HCT116 (cell line): ENCODE measurements around the gene DPH6. TPM values are rescaled to one million over a fixed set of nuclear protein-coding genes. Genes with fewer than 3 reads are reported as not detected.

ENCODE experiments used
- ATAC-seq: fragments of 200-7000 bp; cut with Tn5 transposase; 2 replicates; pipeline ENCODE4 v1.9.1; 2020; ENCODE audit warnings: mild to moderate bottlenecking, moderate library complexity
- BruUV-seq: library from RNA; stranded (reverse); fragments of 400-500 nt; replicated peaks from 2 replicates; lab custom pipeline; 2021; lab: Mats Ljungman, UMichigan
- CTCF ChIA-PET: fragments of 300-600 bp; sonication (Branson Sonifier 250); formaldehyde crosslinking; loops from one replicate; lab custom pipeline; 2021; ENCODE audit warnings: antibody characterized with exemption; lab: Charles Lee
- POLR2A ChIA-PET: fragments of 300-600, 350-600 bp; sonication (Branson Sonifier 250); formaldehyde crosslinking; loops from one replicate; lab custom pipeline; 2021; ENCODE audit warnings: antibody characterized with exemption; lab: Charles Lee
- RAD21 ChIA-PET, 2 experiments: fragments of 300-600 bp; sonication (Branson Sonifier 250); formaldehyde crosslinking; loops; one replicate each; lab custom pipeline; 2023; ENCODE audit warnings: low total read pairs in 2 of 2; ENCODE audit not compliant: uncharacterized antibody in 2 of 2, unreplicated experiment in 2 of 2, low non-redundant PET in 1 of 2; lab: Charles Lee
- DNase-seq: peaks from one replicate; pipeline ENCODE4 v3.0.0-alpha.2; 2010; ENCODE audit warnings: low read depth, low spot score
- H2AFZ ChIP-seq: fragments of 200-600 bp; shearing (Covaris generic), sonication (generic); 2 replicates; pipeline ENCODE4 v1.6.1; 2017; ENCODE audit warnings: low read depth, mixed run types, mixed read lengths, antibody characterized with exemption, low read length; ENCODE audit not compliant: poor library complexity, severe bottlenecking
- H3K27ac ChIP-seq: 2 replicates; pipeline ENCODE4 v1.5.1; 2012; ENCODE audit warnings: low read depth, low read length
- H3K27me3 ChIP-seq: fragments of 200-600 bp; sonication (generic); 2 replicates; pipeline ENCODE4 v1.6.1; 2016; ENCODE audit warnings: mixed run types, low read length, mixed read lengths; ENCODE audit not compliant: insufficient read depth
- H3K36me3 ChIP-seq, 2 experiments: fragments of 200-500 bp in 1 of 2; fragments of 200-600 bp in 1 of 2; sonication (Bioruptor generic) in 1 of 2; sonication (generic) in 1 of 2; 2 replicates each; pipeline versions ENCODE4 v1.5.1 to v1.6.1; 2014 to 2016; ENCODE audit warnings: low read length in 2 of 2, inconsistent platforms in 1 of 2, mixed read lengths in 1 of 2, mixed run types in 1 of 2; ENCODE audit not compliant: insufficient read depth in 2 of 2, control insufficient read depth in 1 of 2
- H3K4me1 ChIP-seq, 2 experiments: fragments of 200-600 bp in 1 of 2; sonication (generic) in 1 of 2; 2 replicates each; pipeline versions ENCODE4 v1.5.1 to v1.6.1; 2012 to 2017; ENCODE audit warnings: low read length in 2 of 2, inconsistent platforms in 1 of 2, mild to moderate bottlenecking in 1 of 2, mixed read lengths in 1 of 2, mixed run types in 1 of 2, moderate library complexity in 1 of 2; ENCODE audit not compliant: insufficient read depth in 2 of 2, control insufficient read depth in 1 of 2
- H3K4me2 ChIP-seq: fragments of 200-600 bp; sonication (generic); 2 replicates; pipeline ENCODE4 v1.6.1; 2017; ENCODE audit warnings: mixed run types, low read length, mixed read lengths
- H3K4me3 ChIP-seq, 2 experiments: fragments of 200-600 bp in 1 of 2; sonication (generic) in 1 of 2; replicated peaks in 1 of 2; 2 replicates each; pipeline ENCODE4 v1.5.1; 2011 to 2016; ENCODE audit warnings: low read length in 2 of 2, control low read depth in 1 of 2, low read depth in 1 of 2, mild to moderate bottlenecking in 1 of 2, mixed read lengths in 1 of 2, mixed run types in 1 of 2
- H3K79me2 ChIP-seq: fragments of 200-600 bp; sonication (generic); 2 replicates; pipeline ENCODE4 v1.6.1; 2017; ENCODE audit warnings: mild to moderate bottlenecking, mixed run types, low read length, moderate library complexity, mixed read lengths; ENCODE audit not compliant: insufficient read depth
- H3K9ac ChIP-seq: fragments of 200-600 bp; sonication (generic); 2 replicates; pipeline ENCODE4 v1.6.1; 2016; ENCODE audit warnings: low read length, mixed read lengths
- H3K9me2 ChIP-seq: fragments of 200-600 bp; sonication (generic), shearing (Covaris generic); 2 replicates; pipeline ENCODE4 v1.6.1; 2017; ENCODE audit warnings: mixed run types, mild to moderate bottlenecking, moderate library complexity; ENCODE audit not compliant: insufficient read depth
- H3K9me3 ChIP-seq, 2 experiments: fragments of 200-500 bp in 1 of 2; fragments of 200-600 bp in 1 of 2; sonication (Bioruptor generic) in 1 of 2; sonication (generic) in 1 of 2; 2 replicates each; pipeline ENCODE4 v1.6.1; 2014 to 2017; ENCODE audit warnings: low read length in 2 of 2, mixed read lengths in 2 of 2, inconsistent platforms in 1 of 2, low read depth in 1 of 2, mild to moderate bottlenecking in 1 of 2, mixed run types in 1 of 2, moderate library complexity in 1 of 2; ENCODE audit not compliant: control insufficient read depth in 1 of 2, insufficient read depth in 1 of 2
- H4K20me1 ChIP-seq: fragments of 200-600 bp; sonication (generic), shearing (Covaris generic); 2 replicates; pipeline ENCODE4 v1.6.1; 2017; ENCODE audit warnings: mixed run types, mild to moderate bottlenecking, moderate library complexity; ENCODE audit not compliant: insufficient read depth
- ATF3 ChIP-seq: IDR thresholded peaks from 2 replicates; pipeline ENCODE4 v1.6.1; 2012
- CBX3 ChIP-seq: IDR thresholded peaks from 2 replicates; pipeline ENCODE4 v1.6.1; 2012; ENCODE audit warnings: low read depth
- EGR1 ChIP-seq: IDR thresholded peaks from 2 replicates; pipeline ENCODE4 v1.6.1; 2012; ENCODE audit warnings: low read depth
- EZH2 ChIP-seq: fragments of 200-600 bp; sonication (generic); IDR thresholded peaks from 2 replicates; pipeline ENCODE4 v1.6.1; 2017; ENCODE audit warnings: antibody characterized with exemption, mixed run types
- EZH2phosphoT487 ChIP-seq: fragments of 200-600 bp; IDR thresholded peaks from 2 replicates; pipeline ENCODE4 v1.6.1; 2018; ENCODE audit warnings: antibody characterized with exemption, borderline replicate concordance
- FOSL1 ChIP-seq: IDR thresholded peaks from 2 replicates; pipeline ENCODE4 v1.6.1; 2012; ENCODE audit warnings: low read depth
- JUND ChIP-seq: IDR thresholded peaks from 2 replicates; pipeline ENCODE4 v1.6.1; 2012
- RAD21 ChIP-seq: IDR thresholded peaks from 2 replicates; pipeline ENCODE4 v1.6.1; 2012; ENCODE audit warnings: low read depth, mild to moderate bottlenecking
- SIN3A ChIP-seq: IDR thresholded peaks from 2 replicates; pipeline ENCODE4 v1.6.1; 2012; ENCODE audit warnings: low read depth
- YY1 ChIP-seq: IDR thresholded peaks from 2 replicates; pipeline ENCODE4 v1.6.1; 2011; ENCODE audit warnings: low read length, low read depth, moderate library complexity, mild to moderate bottlenecking; ENCODE audit not compliant: insufficient replicate concordance; ENCODE audit errors: extremely low read depth
- ZBTB33 ChIP-seq: IDR thresholded peaks from 2 replicates; pipeline ENCODE4 v1.6.1; 2011; ENCODE audit warnings: mild to moderate bottlenecking, low read length, moderate library complexity; ENCODE audit not compliant: insufficient replicate concordance; ENCODE audit errors: extremely low read depth
- ZNF274 ChIP-seq: fragments of 200-500 bp; sonication (Bioruptor generic); IDR thresholded peaks from 2 replicates; pipeline ENCODE4 v1.6.1; 2014; ENCODE audit warnings: mild to moderate bottlenecking, low read depth, low read length, inconsistent platforms
- intact Hi-C: fragments of 100-400 bp; cut with micrococcal nuclease; formaldehyde crosslinking; loops from 2 replicates; pipeline ENCODE4 v1.10.0; 2022
- total RNA-seq: library from RNA; stranded (reverse); gene quantifications from one replicate; pipeline ENCODE4 v1.2.1, GENCODE V29; 2021; ENCODE audit not compliant: unreplicated experiment

The DPH6 gene
- total RNA-seq, 1 experiment from 2014 or later, result 18.2 TPM

GRCh38 chr15:35487417-35487816 lies 58.5 kb downstream of the DPH6 start (continued):
- TF ChIP-seq EZH2 (no peak), ZNF274 (no peak), ZBTB33 (no peak), FOSL1 (no peak), CBX3 (no peak), SIN3A (no peak), RAD21 (no peak), JUND (no peak), EZH2phosphoT487 (no peak), ATF3 (no peak), YY1 (no peak), EGR1 (no peak)

- Histone ChIP-seq H3K9me2 (no peaks in the 10 kb centered on the region), H3K27me3 (no peaks in the 10 kb centered on the region), H3K9me3 (peaks cover 0 to 14% of the 10 kb centered on the region in 2 experiments; a peak in 2 of 4 replicates), H3K4me2 (no peak overlapping the region), H2AFZ (no peak overlapping the region), H3K4me3 (no peak overlapping the region), H3K36me3 (no peaks in the 10 kb centered on the region), H3K4me1 (peaks cover 12 to 14% of the 10 kb centered on the region in 2 experiments), H3K27ac (no peak overlapping the region), H3K79me2 (no peaks in the 10 kb centered on the region), H4K20me1 (no peaks in the 10 kb centered on the region), H3K9ac (no peak overlapping the region)
- TF ChIP-seq EZH2, result no peak
- ChIA-PET RAD21 (no interaction called here), CTCF (no interaction called here), POLR2A (no interaction called here)
- DNase-seq (no peak), ATAC-seq (no peak)
- BruUV-seq, result no TSS peak
- intact Hi-C loops, result no loop called here
Observed at GRCh38 chr15:35486296-35486695, 59.7 kb downstream of the DPH6 start.
